ENCODE data around the gene UBAP1.
"Not testable (repeated sequence)": the region's sequence is repeated elsewhere in the genome, so short reads cannot be mapped to it uniquely, and the experiment has no call there.

UBAP1 gene

GRCh38 chr9:34179213-34180136, 632 bp downstream of the UBAP1 start:
- peak; percentile 89 for DNase-seq

- DNase-seq: no peak
These were observed 7.1 kb downstream of the UBAP1 start for GRCh38 chr9:34185778-34186551.

DNA sequence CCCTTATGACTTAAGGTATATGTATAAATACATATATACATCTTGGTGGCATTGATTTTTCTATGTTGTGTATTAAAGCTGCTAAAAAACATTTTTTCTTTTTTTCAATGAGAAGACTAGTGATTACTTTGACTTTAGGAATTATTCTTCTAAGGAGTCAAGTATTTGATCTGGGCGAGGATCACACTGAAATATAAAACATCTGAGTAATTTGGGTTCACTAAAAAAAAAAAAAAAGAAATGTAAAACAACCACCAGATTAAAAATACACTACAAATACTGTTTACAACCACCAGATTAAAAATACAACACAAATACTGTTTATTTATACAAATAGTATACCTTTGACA, 9.0 kb downstream of the UBAP1 start:
- DNase-seq: no peak

- DNase-seq: no peak
These were observed 12.4 kb downstream of the UBAP1 start for GRCh38 chr9:34190996-34191892.

GRCh38 chr9:34195143-34195542, 16.3 kb downstream of the UBAP1 start:
- DNase-seq: no peak

DNA sequence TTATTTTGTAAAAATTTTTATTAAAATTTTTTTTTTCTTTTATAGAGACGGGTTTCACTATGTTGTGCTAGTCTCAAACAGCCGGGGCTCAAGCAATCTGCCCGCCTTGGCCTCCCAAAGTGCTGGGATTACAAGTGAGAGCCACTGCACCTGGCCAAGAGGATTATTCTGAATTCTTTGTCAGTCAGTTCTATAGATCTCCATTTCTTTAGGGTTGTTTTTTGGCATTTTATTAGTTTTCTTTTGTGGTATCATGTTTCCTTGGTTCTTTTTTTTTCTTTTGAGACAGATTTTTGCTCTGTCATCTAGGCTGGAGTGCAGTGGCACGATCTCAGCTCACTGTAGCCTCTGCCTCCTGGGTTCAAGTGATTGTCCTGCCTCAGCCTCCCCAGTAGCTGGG, 18.4 kb downstream of the UBAP1 start:
- DNase-seq: not testable (repeated sequence)

DNA sequence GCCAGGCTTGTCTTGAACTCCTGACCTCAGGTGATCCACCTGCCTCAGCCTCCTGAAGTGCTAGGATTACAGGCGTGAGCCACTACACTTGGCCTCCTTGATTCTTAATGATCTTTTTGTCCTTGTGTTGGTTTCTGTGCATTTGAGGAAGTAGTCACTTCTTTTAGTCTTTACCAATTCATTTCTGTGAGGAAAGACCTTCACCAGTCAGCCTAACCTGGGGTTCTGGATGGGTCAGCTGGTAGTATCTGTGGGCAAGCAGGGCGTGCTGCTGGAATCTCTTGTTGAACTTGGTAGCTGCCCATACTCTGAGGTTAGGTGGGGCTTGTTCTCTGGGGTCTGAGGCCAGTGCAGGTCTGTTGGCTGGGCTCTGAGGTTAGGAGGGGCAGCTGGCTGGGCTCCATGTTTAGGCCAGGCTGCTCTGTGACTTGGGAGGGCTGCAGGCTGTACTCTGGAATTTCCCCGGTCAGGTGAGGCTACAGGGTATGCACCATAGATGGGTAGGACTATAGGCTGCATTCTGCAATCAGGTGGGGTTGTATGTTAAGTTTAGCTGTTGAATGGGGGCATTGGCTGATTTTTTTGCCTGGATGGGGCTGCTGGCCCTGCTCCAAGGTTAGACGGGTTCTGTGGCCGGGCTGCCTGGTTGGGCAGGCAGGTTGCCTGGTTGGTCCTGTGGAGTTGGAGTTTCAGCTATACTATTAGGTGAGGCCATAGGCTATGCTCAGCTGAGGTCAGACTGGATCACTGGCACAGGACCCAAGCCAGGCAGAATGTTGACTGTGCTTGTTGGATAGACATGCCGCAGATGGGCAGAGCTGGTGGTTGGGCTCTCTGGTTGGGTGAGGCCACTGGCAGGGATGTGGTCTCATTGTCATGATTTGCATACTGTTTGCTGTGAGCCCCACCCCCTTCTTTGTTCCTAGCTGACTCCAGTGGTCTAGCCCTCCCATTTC, 19.2 kb downstream of the UBAP1 start:
- no peak for DNase-seq

GRCh38 chr9:34200092-34200491, 21.2 kb downstream of the UBAP1 start:
- no peak for DNase-seq

DNA sequence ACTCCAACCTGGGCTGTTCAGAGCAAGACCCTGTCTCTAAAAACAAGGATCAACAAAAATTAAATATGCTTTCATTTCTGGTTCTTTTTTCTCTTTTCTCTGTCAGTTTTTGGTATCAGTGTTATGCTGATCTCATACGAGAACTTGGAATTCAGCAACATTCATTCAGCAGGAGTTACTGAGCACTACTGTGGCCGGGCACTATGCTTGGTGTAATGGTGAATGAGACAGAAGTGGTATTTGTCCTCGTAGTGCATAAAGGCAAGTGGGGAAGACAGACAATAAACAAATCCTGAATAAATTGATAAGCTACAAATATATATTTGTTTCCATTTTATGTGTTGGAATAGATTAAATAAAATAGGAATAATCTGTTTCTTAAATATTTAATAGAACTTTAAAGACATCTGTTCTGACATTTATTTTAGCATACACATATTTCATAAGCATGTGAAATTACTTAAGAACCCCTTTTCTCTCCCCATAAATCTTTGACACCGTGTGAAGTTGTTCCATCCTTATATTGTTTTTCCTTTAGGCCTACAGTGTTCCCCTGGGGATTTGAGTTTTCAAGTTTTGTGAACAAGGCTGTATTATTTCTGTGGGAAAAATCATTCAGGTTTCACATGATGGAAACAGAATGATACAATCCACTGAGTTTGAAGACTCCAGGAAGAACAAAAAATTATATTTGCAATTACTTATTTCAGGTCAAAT, 24.6 kb downstream of the UBAP1 start:
- no peak for DNase-seq

- DNase-seq: no peak
These were observed 25.3 kb downstream of the UBAP1 start for GRCh38 chr9:34203992-34204635.

- no peak for DNase-seq
These were observed 26.3 kb downstream of the UBAP1 start for GRCh38 chr9:34205102-34205501.

DNA sequence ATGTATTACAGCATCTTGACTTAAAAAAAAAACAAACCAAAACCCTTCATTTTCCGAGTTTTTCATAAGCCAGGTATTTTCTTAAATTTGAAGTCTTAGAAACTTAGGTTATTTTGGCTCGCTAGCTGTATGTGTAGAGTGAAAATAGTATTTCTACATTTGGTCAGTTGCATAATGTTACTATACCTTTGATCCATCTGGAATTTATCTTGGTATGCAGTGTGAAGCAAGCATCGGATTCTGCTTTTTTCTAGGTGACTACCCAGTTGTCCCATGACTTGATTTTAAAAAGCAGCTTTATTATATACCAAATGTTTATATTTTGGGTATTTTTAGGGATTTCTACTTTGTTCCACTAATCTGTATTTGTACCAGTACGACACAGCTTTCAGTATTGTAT, 27.7 kb downstream of the UBAP1 start:
- DNase-seq: no peak

GRCh38 chr9:34211395-34211794, 32.6 kb downstream of the UBAP1 start:
- DNase-seq: no peak

DNA sequence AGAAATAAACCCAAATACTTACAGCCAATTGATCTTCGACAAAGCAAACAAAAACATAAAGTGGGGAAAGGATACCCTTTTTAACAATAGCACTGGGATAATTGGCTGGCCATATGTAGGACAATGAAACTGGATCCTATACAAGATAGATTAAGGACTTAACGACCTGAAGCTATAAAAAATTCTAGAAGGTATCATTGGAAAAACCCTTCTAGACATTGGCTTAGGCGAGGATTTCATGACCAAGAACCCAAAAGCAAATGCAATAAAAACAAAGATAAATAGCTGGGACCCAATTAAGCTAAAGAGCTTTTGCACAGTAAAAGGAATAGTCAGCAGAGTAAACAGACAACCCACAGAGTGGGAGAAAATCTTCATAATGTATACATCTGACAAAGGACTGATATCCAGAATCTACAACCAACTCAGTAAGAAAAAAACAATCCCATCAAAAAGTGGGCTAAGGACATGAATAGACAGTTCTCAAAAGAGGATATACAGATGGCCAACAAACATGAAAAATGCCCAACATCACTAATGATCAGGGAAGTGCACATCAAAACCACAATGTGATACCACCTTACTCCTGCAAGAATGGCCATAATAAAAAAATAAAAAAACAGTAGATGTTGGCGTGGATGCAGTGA, 35.6 kb downstream of the UBAP1 start:
- not testable (repeated sequence) for DNase-seq

- no peak for DNase-seq
These were observed 37.5 kb downstream of the UBAP1 start for GRCh38 chr9:34216325-34216724.

DNA sequence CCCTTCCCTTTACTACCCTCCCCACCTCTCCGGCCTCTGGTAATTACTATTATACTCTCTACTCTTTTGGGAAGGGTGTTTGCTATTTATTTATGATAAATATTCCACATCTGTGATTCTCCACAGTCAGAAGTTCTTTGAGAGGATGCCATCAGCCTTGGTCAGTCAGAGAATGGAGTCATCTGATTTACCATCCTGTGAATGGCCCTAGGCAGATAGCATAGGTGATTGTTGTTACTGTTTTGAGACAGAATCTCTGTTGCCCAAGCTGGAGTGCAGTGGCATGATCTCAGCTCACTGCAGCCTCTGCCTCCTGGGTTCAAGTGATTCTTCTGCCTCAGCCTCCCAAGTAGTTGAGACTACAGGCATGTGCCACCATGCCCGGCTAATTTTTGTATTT, 38.2 kb downstream of the UBAP1 start:
- not testable (repeated sequence) for DNase-seq

GRCh38 chr9:34218446-34218845, 39.6 kb downstream of the UBAP1 start:
- DNase-seq: no peak

DNA sequence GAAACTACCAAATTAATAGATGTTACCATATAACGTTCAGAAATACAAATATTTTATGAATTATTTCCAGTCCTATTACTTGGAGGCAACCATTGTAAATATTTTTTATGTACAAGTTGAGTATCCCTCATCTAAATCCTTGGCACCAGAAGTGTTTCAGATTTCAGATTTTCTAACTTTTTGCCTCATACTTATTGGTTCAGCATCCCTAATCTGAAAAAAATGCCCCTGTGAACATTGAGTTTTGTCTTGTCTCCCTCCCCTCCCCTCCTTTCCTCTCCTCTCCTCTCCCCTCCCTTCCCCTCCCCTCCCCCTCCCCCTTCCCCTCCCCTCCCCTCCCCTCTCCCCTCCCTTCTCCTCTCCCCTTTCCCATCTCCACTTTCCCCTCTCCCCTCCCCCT, 40.6 kb downstream of the UBAP1 start:
- no peak for DNase-seq

- no peak for DNase-seq
These were observed 41.4 kb downstream of the UBAP1 start for GRCh38 chr9:34220218-34220617.

- DNase-seq: no peak
These were observed 45.5 kb downstream of the UBAP1 start for GRCh38 chr9:34224349-34224748.

Data from NCI-H1092 treated with DMSO at 0.1 percent for 48 hours (cell line).